Transverse colon (tissue), 4 donors: ENCODE measurements around the gene IRX4. TPM values are rescaled to one million over a fixed set of nuclear protein-coding genes. Genes with fewer than 3 reads are reported as not detected.

Source experiments
- DNase-seq: peaks from one replicate; pipeline ENCODE4 v3.0.0-alpha.2; 2019
- H3K27ac ChIP-seq, 4 donors: fragments of 200-600 bp; sonication (generic); 2 replicates each; pipeline ENCODE4 v1.5.1; 2016 to 2018; ENCODE audit warnings: inconsistent platforms in 4 of 4
- H3K27me3 ChIP-seq: fragments of 200-600 bp; sonication (generic); 2 replicates; pipeline ENCODE4 v1.5.1; 2017; ENCODE audit warnings: inconsistent platforms
- H3K36me3 ChIP-seq, 4 donors: fragments of 200-600 bp; sonication (generic); 2 replicates each; pipeline ENCODE4 v1.5.1; 2017 to 2019; ENCODE audit warnings: inconsistent platforms in 4 of 4
- H3K4me1 ChIP-seq, 4 donors: fragments of 200-600 bp; sonication (generic); 2 replicates each; pipeline ENCODE4 v1.5.1; 2017 to 2020; ENCODE audit warnings: inconsistent platforms in 4 of 4
- H3K4me3 ChIP-seq, 4 donors: fragments of 200-600 bp; sonication (generic); 1 replicate in 1 of 4; 2 replicates in 3 of 4; pipeline versions ENCODE4 v1.5.1 to v1.6.1; 2017 to 2019; ENCODE audit warnings: inconsistent platforms in 4 of 4
- H3K9me3 ChIP-seq, 2 donors: fragments of 200-600 bp; sonication (generic); 2 replicates each; pipeline ENCODE4 v1.5.1; 2017 to 2019; ENCODE audit warnings: inconsistent platforms in 2 of 2
- EP300 ChIP-seq: sonication (generic); formaldehyde crosslinking; IDR thresholded peaks from one replicate; pipeline ENCODE4 v1.6.1; 2017; ENCODE audit warnings: antibody characterized with exemption, low read depth
- POLR2A ChIP-seq: fragments of 450-650 bp; IDR thresholded peaks from one replicate; pipeline ENCODE4 v1.6.1; 2016; ENCODE audit warnings: antibody characterized with exemption, mild to moderate bottlenecking, moderate library complexity
- POLR2AphosphoS5 ChIP-seq, 3 donors: sonication (generic); formaldehyde crosslinking; IDR thresholded peaks; one replicate each; pipeline ENCODE4 v1.6.1; 2016; ENCODE audit warnings: antibody characterized with exemption in 3 of 3
- WGBS, 2 donors: methylation state at CpG; one replicate each; pipeline ENCODE4 v1.1.5; 2018; ENCODE audit warnings: low coverage in 1 of 2; 5-methylcytosine and 5-hydroxymethylcytosine counted together
- in situ Hi-C, 4 donors: fragments of 200-750 bp; cut with MboI; loops; one replicate each; pipeline versions ENCODE4 v1.15.0 to v1.15.1; 2017; ENCODE audit warnings: low sequenced_read_pairs in 3 of 4, low pct_ligation_motif_present in 1 of 4, low pct_unique_long_range_greater_than_20kb in 1 of 4
- intact Hi-C: fragments of 100-400 bp; cut with DNase I; formaldehyde crosslinking; loops from one replicate; pipeline ENCODE4 v1.15.1; 2023; ENCODE audit warnings: low total_unique reads
- total RNA-seq, 4 donors: library from RNA; depleted of rRNA; stranded (reverse); fragments of >200 nt; gene quantifications; one replicate each; pipeline ENCODE4 v1.1.0, GENCODE V29; 2016
- TF ChIP-seq, protein P1 (sequence below), 5 experiments: fragments of 200-600 bp in 3 of 5; fragments of 450-650 bp in 2 of 5; sonication (generic) in 3 of 5; IDR thresholded peaks; 1 replicate in 2 of 5; 2 replicates in 3 of 5; pipeline ENCODE4 v1.5.1; 2016 to 2017; ENCODE audit warnings: antibody characterized with exemption in 5 of 5, inconsistent platforms in 3 of 5, mild to moderate bottlenecking in 2 of 5, moderate library complexity in 1 of 5

IRX4 gene
- total RNA-seq, 4 donors from 2014 or later, result not detected

DNA sequence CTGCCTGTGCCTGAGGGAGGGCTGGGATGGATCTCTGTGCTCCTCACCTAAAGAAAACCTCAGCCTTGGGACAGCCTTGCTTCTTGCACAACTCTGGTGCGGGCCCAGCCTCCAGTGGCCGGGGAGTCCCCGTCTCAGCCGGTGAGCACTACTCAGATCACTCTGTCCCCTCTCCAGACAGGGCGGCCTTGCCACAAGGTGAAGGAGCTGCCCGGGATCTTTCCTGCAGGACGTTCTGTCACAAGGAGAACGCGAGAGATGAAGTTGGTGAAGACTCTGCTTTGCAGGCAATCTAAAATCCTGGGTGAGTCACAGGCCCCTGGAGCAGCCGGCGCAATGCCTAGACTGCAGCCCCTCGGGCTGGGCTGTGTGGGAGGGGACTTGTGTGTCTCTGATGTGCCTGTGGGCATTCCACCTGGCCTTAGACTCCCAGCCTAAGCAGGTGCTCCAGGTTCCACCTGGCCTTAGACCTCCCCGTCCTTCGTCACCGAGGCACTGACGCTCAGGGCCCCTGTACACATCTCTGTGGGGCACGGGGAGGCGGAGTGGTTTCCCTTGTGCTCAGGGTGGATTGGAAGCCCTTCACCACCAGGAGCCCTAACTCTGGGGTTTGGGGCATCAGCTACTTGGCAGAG, 15.2 kb upstream of the IRX4 start:
- H3K27me3 ChIP-seq, result peaks cover 4% of the 10 kb centered on the region
- H3K27ac ChIP-seq, result no peak overlapping the region
- in situ Hi-C loops (no loop called here), intact Hi-C loops (no loop called here)
- H3K9me3 ChIP-seq, result no peaks in the 10 kb centered on the region
- no peak overlapping the region for H3K4me3 ChIP-seq
- WGBS, 2 donors, result 79 to 85% methylated on average over 6 to 18 of the region's 18 CpGs
- H3K36me3 ChIP-seq, result no peaks in the 10 kb centered on the region
- no peaks in the 10 kb centered on the region for H3K4me1 ChIP-seq
- DNase-seq, result no peak
- TF ChIP-seq, protein P1, sequence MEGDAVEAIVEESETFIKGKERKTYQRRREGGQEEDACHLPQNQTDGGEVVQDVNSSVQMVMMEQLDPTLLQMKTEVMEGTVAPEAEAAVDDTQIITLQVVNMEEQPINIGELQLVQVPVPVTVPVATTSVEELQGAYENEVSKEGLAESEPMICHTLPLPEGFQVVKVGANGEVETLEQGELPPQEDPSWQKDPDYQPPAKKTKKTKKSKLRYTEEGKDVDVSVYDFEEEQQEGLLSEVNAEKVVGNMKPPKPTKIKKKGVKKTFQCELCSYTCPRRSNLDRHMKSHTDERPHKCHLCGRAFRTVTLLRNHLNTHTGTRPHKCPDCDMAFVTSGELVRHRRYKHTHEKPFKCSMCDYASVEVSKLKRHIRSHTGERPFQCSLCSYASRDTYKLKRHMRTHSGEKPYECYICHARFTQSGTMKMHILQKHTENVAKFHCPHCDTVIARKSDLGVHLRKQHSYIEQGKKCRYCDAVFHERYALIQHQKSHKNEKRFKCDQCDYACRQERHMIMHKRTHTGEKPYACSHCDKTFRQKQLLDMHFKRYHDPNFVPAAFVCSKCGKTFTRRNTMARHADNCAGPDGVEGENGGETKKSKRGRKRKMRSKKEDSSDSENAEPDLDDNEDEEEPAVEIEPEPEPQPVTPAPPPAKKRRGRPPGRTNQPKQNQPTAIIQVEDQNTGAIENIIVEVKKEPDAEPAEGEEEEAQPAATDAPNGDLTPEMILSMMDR (IDR thresholded peaks at IDR 0.05), result no peak
- TF ChIP-seq EP300, result no peak
- TF ChIP-seq POLR2AphosphoS5 (IDR thresholded peaks at IDR 0.05), result no peak
- TF ChIP-seq POLR2A, result no peak

- Histone ChIP-seq H3K27me3 (peaks cover 4% of the 10 kb centered on the region), H3K4me3 (no peak overlapping the region), H3K27ac (no peak overlapping the region), H3K9me3 (no peaks in the 10 kb centered on the region), H3K4me1 (no peaks in the 10 kb centered on the region), H3K36me3 (no peaks in the 10 kb centered on the region)
- in situ Hi-C loops, result no loop called here
- no peak for DNase-seq
- TF ChIP-seq, protein P1 (IDR thresholded peaks at IDR 0.05), result no peak
- TF ChIP-seq POLR2AphosphoS5 (IDR thresholded peaks at IDR 0.05), result no peak
- TF ChIP-seq EP300, result no peak
- no peak for TF ChIP-seq POLR2A
- intact Hi-C loops, result no loop called here
- 60 to 62% methylated on average over 3 to 11 of the region's 11 CpGs for WGBS, 2 donors
These were observed 14.7 kb upstream of the IRX4 start for GRCh38 chr5:1897386-1897785.

GRCh38 chr5:1896602-1897376, 14.1 kb upstream of the IRX4 start:
- Histone ChIP-seq H3K27me3 (peaks cover 4% of the 10 kb centered on the region), H3K4me3 (no peak overlapping the region), H3K27ac (no peak overlapping the region), H3K4me1 (no peaks in the 10 kb centered on the region), H3K36me3 (no peaks in the 10 kb centered on the region), H3K9me3 (no peaks in the 10 kb centered on the region)
- WGBS, 2 donors, result 59% methylated on average over 21 of the region's 21 CpGs; no CpG with 5 or more reads in 1 of the 2 donors
- no peak for DNase-seq
- intact Hi-C loops (no loop called here), in situ Hi-C loops (no loop called here)
- no peak for TF ChIP-seq POLR2A
- TF ChIP-seq, protein P1 (IDR thresholded peaks at IDR 0.05), result no peak
- no peak for TF ChIP-seq EP300
- no peak for TF ChIP-seq POLR2AphosphoS5 (IDR thresholded peaks at IDR 0.05)

- in situ Hi-C loops, result no loop called here
- no peaks in the 10 kb centered on the region for H3K36me3 ChIP-seq
- H3K9me3 ChIP-seq, result no peaks in the 10 kb centered on the region
- no peak for DNase-seq
- TF ChIP-seq POLR2A, result no peak
- TF ChIP-seq POLR2AphosphoS5 (IDR thresholded peaks at IDR 0.05), result no peak
- no peak for TF ChIP-seq EP300
- TF ChIP-seq, protein P1 (IDR thresholded peaks at IDR 0.05), result no peak
- no peak overlapping the region for H3K27ac ChIP-seq
- no peak overlapping the region for H3K4me3 ChIP-seq
- whole genome bisulfite sequencing, 2 donors, result 20 to 77% methylated on average over 1 to 15 of the region's 15 CpGs
- H3K27me3 ChIP-seq, result peaks cover 4% of the 10 kb centered on the region
- intact Hi-C loops, result no loop called here
- no peaks in the 10 kb centered on the region for H3K4me1 ChIP-seq
These were observed 13.2 kb upstream of the IRX4 start for GRCh38 chr5:1895739-1896420.
